Middle frontal gyrus (tissue), 1 donor: ENCODE measurements around the gene IRF7.
"Not testable (repeated sequence)": the region's sequence is repeated elsewhere in the genome, so short reads cannot be mapped to it uniquely, and the experiment has no call there.

Experiments
- DNase-seq: peaks from one replicate; pipeline ENCODE4 v3.0.0-alpha.2; 2015; ENCODE audit warnings: low spot score; ENCODE audit errors: extremely low spot score

The IRF7 gene

DNA sequence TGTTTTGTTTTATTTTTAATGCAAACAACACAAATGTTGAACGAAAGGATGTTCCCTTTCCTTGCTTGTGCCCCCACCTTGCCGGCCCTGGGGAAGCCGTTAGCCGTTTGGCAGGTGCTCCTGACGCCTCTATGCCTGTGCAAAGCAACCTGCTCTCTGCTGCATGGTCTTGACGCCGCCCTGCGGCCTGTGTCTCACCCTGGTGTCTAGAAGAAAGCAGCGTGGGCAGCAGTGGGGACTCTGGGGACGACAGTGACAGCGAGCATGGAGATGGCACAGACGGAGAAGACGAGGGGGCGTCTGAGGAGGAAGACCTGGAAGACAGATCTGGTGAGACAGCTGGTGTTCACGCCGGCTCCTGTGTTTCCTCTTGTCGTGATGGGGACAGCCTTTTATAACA lies 34.0 kb downstream of the IRF7 start:
- DNase-seq = peak; percentile 73

DNA sequence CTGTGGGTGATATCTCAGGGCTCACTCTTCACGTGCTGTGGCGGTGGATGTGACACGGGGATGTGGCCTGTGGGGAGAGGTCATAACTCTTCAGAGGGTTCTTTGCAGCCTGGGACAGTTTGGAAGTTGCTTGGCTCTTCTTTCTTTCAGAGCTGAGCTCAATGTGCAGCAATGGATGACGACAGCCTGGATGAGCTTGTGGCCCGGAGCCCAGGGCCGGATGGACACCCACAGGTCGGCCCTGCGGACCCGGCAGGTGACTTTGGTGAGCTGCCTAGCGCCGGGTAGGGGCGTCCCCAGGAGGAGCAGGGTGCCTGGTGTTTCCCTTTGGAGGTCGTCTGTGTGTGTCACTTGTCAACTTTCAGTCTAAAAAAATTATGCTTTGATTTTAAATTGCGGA lies 34.4 kb downstream of the IRF7 start:
- no peak for DNase-seq

GRCh38 chr11:579830-580601 lies 35.7 kb downstream of the IRF7 start:
- no peak for DNase-seq

GRCh38 chr11:578276-579035 lies 37.3 kb downstream of the IRF7 start:
- DNase-seq = no peak

GRCh38 chr11:577611-577894 lies 38.2 kb downstream of the IRF7 start:
- no peak for DNase-seq

DNA sequence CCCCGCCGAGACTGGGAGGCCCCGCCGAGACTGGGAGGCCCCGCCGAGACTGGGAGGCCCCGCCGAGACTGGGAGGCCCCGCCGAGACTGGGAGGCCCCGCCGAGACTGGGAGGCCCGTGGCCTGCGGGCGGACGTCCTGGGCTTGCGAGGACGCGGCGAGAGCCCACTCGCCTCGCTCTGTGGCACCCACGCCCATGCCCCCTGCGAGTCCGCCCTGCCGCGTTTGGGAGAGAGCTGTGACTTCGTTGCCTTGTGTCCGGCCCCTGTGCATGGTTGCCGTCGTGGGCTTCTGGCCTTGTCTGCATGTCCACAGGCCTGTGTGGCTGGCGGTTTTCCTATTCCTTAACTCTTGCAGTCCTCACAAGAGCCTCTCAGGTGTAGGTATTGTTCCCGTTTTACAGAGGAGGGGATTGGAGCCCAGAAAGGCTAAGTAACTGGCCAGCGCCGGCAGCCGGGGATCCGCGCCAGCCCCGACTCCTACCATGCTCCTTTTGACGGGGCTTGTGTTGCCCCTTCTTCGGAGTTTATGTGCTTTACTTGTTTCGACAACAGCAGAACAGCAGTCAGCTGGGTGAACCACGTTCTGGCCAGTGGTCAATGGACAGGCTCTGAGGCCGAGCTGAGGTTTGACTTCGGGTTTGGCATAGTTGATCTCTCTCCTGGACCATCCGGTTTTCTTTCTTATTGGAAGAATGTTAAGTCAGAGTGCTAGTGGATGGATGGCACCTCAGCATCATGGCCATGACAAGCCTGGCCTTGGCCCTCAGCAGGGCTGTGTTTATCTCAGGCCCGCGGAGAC lies 38.7 kb downstream of the IRF7 start:
- DNase-seq = no peak

- peak; percentile 88 for DNase-seq
These were observed 39.6 kb downstream of the IRF7 start, which contains the start of gene PHRF1 for GRCh38 chr11:575996-576768. PHRF1 (plus strand) TSS chr11:576470; CDS start chr11:581513, 5,043 bp downstream.

- DNase-seq = peak; percentile 16
These were observed 40.3 kb downstream of the IRF7 start for GRCh38 chr11:575313-575995.

GRCh38 chr11:574632-575312 lies 41.0 kb downstream of the IRF7 start:
- no peak for DNase-seq

DNA sequence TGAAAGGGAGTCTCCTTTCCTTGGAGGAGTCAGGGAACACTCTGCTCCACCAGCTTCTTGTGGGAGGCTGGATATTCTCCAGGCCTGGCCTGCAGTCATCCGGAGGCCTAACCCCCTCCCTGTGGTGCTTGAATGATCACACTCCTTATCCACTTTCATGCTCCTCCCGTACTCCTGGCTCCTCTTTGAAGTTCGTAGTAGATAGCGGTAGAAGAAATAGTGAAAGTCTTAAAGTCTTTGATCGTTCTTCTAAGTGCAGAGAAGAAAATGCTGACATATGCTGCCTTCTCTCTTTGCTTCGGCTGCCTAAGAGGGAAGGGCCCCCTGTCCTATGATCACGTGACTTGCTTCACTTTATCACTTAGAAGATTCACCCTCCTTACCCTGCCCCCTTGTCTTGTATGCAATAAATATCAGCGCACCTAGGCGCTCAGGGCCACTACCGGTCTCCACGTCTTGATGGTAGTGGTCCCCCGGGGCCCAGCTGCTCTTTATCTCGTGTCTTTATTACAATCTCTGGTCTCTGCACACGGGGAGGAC lies 41.6 kb downstream of the IRF7 start:
- DNase-seq = not testable (repeated sequence)

DNA sequence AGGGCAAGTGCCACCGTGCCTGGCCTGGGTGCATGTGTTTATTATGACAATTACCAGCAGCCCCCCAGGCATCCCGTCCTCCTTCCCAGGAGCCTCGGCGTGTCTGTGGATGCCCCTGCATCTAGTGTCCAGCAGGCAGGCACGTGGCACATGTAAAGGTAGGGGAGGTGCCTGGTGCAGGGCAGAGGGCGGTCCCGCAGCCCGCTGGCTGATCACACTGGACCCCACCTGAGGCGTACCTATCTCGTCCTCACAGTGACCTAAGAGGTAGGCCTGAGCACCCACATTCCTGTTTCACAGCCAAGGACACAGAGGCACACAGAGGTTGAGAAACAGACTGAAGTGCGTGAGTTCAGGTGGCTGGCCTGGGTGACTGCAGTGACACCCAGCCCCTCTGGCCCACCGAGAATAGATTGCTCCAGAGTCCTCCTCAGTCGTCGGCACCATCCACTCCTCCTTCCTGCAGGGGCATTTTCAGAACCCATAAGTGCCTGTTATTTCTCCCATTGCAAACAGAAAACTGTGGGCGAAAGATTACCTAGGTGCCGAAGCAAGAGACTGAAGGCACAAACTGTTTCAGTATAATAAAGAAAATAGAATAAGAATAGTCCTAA lies 42.5 kb downstream of the IRF7 start:
- DNase-seq = no peak

GRCh38 chr11:571802-572185 lies 44.0 kb downstream of the IRF7 start:
- no peak for DNase-seq

GRCh38 chr11:569158-569885 lies 46.4 kb downstream of the IRF7 start:
- no peak for DNase-seq

- peak; percentile 85 for DNase-seq
These were observed 47.2 kb downstream of the IRF7 start for GRCh38 chr11:568306-569157.

- DNase-seq = no peak
These were observed 48.0 kb downstream of the IRF7 start for GRCh38 chr11:567629-568292.

DNA sequence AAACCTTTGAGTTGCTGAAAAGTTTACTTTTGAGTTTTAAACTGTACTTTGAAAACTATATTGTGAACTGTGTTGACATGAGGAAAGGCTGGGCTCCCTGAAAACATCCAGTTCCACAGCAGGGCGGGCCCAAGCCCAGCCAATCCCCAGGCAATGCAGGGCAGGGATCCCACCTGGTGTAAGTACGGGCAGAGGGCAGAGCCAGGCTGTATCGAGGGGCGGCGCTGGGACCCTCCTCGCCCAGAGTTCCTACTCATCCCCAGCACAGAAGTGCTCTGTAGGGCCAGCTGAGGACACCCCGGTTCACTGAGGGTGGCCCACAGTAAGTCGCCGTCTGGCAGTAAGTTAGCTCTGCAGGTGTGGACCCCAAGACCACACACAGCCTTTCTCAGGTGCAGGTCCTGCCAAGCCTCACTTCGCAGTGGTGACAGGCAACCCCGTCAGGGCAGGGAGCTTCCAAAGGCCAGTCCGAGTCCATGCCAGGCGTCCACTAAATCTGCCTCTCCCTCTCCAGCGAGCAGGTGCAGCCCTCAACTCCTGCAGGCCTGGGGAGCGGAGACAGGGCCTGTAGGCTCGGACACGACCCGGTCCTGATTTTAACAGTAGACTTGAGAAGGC lies 48.6 kb downstream of the IRF7 start:
- DNase-seq = no peak
